ENCODE measurements around the gene ZNF217. TPM values are rescaled to one million over a fixed set of nuclear protein-coding genes. Genes with fewer than 3 reads are reported as not detected.
A peak's percentile ranks its signal among the peaks of the same experiment; 100 is the strongest.
"Not testable (repeated sequence)": the region's sequence is repeated elsewhere in the genome, so short reads cannot be mapped to it uniquely, and the experiment has no call there.

The ZNF217 gene
- total RNA-seq, 1 donor from 2014 or later = 30.4 TPM

DNA sequence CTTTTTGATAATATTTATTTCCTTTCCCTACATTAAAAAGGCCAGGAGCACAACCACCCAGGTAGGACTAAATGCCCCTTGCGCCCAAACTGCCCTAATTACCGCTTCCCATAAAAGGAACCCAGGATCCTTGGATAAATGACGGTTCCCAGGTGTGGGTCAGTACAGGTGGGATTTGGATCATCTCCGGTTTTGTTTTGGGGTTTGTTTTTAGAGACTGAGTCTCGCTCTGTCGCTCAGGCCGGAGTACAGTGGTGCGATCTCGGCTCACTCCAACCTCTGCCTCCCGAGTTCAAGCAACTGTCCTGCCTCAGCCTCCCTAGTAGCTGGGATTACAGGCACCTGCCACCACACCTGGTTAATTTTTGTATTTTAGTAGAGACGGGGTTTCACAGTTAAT lies 28.4 kb downstream of the ZNF217 start:
- no peak for ATAC-seq

- not testable (repeated sequence) for ATAC-seq
Observed at GRCh38 chr20:53562104-53562764, 31.4 kb downstream of the ZNF217 start.

- no peak for ATAC-seq
Observed at GRCh38 chr20:53561505-53561904, 32.1 kb downstream of the ZNF217 start.

DNA sequence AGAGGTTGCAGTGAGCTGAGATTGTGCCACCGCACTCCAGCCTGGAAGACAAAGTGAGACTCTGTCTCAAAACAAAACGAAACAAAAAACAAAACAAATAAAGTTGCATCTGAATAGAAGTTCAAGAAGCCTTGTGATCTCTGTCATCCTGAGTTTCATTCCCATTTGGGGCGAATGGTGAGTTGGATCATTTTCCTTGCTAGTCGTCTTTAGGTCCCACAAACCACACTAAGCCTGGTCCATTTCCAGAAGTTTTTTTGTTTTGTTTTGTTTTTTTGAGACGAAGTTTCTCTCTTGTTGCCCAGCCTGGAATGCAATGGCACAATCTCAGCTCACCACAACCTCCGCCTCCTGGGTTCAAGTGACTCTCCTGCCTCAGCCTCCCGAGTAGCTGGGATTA lies 33.8 kb downstream of the ZNF217 start:
- ATAC-seq = no peak

GRCh38 chr20:53557130-53557529 lies 36.5 kb downstream of the ZNF217 start:
- no peak for ATAC-seq

DNA sequence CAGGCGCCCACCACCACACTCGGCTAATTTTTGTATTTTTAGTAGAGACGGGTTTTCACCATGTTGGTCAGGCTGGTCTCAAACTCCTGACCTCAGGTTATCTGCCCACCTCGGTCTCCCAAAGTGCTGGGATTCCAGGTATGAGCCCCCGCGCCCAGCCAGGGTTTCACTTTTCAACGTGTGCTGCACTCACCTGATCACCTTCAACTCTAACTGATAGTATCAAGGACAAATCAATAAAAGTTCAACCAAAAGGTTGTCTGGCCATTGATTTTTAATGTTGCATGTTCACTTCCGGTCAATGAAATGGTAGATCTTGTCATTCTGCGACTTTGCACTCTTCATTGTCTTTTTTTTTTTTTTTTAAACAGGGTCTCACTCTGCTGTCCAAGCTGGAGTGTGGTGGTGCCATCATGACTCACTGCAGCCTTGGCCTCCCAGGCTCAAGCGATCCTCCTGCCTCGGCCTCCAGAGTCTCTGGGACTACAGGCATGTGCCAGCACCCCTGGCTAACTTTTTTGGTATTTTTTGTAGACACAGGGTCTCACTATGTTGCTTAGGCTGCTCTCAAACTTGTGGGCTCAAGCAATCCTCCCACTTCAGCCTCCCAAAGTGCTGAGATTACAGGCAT lies 37.3 kb downstream of the ZNF217 start:
- ATAC-seq = no peak

DNA sequence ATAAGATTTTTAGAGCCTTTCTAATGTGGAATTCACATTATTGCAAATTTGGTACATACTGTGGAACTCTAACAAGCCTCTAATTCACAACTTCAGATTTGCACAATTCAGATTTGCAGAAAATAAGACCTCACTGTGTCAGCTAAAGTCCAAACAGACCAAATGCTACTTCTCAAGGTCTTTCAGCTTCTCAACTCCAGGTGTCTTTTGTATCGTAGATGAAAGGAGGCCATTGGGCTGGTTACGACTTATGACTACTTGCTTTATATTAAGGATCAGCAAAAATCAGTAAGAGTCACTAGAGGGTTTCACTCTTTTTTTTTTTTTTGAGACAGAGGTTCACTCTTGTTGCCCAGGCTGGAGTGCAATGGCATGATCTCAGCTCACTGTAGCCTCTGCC lies 37.8 kb downstream of the ZNF217 start:
- ATAC-seq = no peak

DNA sequence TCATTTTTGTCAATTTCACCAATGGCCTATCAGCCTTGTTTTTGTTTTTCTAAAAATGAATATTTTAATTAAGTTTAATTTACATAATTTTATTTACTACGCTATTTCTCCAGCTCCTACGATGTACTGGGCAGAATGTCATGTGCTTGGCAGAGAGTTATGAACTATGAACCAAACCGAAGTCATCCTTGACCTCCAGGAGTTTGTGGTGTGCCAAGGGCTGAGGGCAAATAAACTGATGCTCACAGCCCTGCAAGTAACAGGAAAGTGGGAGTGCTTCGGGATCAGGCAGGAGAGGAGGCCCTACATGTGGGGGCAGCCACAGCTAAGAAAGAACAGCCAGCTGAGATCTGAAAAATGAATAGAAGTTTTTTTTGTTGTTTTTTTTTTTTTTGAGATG lies 38.6 kb downstream of the ZNF217 start:
- no peak for ATAC-seq

GRCh38 chr20:53552572-53552893 lies 41.1 kb downstream of the ZNF217 start:
- not testable (repeated sequence) for ATAC-seq

DNA sequence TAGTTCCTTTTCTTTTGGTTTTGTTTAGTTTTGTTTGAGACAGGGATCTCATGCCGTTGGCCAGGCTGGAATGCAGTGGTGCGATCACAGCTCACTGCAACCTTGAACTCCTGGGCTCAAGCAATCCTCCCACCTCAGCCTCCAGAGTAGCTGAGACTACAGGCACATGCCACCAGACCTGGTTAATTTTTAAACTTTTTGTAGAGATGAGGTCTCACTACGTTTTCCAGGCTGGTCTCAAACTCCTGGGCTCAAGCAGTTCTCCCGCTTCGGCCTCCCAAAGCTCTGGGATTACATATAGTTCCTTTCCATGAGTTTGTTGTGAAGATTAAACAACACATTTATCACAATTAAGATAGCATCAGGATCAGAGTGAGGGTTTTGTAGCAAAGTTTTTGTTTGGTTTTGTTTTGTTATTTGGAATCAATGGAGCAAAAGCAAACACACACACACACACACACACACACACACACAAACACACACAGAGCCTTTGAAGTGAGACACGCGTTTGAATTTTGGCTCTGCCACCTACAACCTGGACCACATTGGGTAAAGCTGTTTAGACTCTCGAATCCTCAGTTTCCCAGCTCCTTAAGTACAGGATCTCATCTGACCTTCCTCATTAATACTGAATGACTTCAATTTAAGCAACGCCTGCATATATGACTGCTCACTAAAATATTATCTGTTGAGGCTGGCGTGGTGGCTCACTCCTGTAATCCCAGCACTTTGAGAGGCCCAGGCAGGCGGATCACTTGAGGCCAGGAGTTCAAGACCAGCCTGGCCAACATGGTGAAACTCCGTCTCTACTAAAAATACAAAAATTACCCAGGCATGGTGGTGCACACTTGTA lies 41.7 kb downstream of the ZNF217 start:
- not testable (repeated sequence) for ATAC-seq

DNA sequence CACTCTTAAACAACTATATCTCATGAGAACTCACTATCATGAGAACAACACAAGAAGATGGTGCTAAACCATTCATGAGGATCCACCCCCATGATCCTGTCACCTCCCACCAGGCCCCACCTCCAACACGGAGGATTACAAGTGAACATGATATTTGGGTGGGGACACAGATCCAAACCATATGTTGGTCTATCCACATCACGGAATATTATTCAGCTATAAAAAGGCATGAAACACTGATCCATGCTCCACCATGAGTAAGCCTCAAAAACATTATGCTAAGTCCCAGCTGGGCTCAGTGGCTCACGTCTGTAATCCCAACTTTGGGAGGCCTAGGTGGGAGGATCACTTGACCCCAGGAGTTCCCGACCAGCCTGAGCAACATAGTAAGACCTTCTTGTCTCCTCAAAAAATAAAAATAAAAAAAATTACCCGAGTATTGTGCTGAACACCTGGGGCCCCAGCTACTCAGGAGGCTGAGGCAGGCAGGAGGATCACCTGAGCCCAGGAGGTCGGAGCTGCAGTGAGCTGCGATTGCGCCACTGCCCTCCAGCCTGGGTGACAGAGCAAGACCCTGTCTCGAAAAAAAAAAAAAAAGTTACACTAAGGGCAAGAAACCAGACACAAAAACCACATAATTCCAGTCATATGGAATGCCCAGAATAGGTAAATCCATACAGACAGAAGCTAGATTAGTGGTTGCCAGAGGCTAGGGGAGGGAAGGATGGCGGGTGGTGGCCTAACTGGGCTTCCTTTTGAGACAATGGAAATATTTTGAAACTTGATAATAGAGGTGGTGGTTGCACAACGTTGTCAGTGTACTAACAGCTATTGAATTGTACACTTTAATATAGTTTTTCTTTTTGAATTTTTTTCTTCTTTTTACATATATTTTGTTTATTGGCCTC lies 43.1 kb downstream of the ZNF217 start:
- ATAC-seq = no peak

DNA sequence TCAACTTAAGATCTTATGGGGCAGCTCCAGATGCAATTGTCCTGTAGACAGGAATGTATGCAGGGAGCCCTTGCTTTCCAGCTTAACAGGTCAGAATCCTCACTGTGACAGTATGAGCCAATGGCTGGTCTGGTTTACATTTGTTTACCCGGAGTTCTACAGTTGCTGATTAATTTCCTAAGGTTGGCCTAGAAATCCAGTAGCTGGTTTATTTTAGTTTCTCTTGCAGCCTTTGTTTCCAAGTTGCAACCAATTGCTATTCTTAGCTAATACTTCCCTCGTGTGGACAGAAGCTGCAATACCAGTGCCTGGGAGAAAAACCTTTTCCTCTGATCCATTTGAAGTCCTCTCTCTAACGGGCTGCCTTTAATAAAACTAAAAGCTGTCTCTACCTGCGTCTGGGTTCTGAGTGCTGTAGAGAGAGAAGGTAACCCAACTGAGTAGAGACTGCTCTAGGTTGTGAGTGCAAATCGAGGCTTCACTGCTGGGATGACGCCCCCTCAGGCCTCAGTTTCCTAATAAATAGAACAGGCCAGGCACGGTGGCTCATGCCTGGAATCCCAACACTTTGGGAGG lies 45.9 kb downstream of the ZNF217 start:
- ATAC-seq = peak; percentile 67

GRCh38 chr20:53539516-53539915 lies 54.1 kb downstream of the ZNF217 start:
- ATAC-seq = no peak

DNA sequence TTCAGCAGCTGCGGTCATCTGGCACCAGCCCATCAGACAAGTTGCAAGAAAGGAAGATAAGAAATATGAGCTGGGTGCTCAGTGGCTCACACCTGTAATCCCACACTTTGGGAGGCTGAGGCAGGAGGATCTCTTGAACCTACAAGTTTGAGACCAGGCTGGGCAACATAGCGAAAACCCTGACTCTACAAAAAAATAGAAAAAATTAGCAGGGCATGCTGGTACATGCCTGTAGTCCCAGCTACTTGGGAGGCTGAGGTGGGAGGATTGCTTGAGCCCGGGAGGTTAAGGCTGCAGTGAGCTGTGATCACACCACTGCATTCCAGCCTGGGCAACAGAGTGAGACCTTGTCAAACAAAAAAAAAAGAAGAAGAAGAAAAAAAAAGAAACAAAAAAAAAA lies 57.3 kb downstream of the ZNF217 start:
- ATAC-seq = not testable (repeated sequence)

DNA sequence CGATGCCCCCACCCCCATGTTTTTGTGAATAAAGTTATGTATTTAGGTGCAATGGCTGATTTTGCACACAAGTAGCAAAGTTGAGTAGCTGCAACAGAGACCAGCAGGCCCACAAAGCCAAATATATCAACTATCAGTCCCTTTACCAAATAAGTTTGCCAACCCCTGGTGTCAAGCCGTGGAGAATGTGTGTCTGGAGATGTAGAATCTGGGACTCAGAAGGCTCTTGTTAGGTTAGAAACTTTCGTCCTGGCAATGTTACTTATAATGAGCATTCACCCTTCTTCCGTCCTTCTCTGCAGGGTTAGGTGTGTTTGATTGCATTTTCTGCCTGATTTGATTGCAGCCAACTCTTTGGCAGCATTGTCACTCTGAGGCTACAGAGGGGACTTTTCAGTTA lies 57.8 kb downstream of the ZNF217 start:
- ATAC-seq = no peak

DNA sequence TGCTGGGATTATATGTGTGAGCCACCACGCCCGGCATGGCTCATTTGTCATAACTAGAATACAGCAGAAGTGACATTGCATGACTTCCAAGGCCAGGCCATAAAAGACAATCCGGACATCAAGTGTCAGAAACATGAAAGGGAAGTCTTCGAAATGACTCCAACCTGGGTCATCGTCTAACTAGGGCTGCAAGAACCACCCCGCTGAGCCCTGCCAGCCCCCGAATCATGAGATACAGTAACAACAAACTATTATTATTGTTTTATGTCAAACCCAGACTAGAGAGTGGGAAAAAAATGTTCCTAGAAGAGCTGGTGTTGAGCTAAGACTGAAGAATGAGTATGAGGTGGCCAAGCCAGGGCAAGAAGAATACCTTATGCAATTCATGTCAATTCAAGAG lies 59.6 kb downstream of the ZNF217 start:
- ATAC-seq = no peak

- ATAC-seq = no peak
Observed at GRCh38 chr20:53533500-53533899, 60.1 kb downstream of the ZNF217 start.

DNA sequence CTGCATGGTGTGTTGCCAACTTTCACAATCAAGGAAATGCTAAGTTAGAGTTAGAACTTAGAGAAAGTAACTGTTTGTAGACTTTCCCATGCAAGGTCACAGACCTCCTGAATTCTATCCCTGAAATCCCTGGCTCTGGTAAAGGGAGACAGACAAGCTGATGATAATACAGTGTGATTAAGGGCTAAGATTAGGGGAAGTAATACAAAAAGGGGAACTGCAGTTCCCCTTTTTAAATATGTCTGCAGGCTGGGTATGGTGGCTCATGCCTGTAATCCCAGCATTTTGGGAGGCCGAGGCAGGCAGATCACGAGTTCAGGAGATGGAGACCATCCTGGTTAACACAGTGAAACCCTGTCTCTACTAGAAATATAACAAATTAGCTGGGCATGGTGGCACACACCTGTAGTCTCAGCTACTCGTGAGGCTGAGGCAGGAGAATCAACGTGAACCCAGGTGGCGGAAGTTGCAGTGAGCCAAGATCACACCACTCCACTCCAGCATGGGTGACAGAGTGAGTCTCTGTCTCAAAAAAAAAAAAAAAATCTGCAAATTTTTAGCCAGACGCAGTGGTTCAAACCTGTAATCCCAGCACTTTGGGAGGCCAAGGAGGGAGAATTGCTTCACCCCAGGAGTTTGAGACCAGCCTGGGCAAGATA lies 60.9 kb downstream of the ZNF217 start:
- ATAC-seq = not testable (repeated sequence)

DNA sequence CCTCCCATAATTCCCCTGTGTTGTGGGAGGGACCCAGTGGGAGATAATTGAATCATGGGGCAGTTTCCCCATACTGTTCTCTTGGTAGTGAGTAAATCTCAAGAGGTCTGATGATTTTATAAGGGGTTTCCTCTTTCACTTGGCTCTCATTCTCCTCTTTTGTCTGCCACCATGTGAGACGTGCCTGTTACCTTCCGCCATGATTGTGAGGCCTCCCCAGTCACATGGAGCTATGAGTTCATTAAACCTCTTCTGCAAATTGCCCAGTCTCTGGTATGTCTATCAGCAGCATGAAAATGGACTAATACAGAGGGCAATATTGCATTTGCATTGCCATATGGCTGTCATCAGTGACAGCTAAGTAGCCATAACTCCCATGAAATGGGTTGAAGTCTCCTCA lies 63.2 kb downstream of the ZNF217 start:
- ATAC-seq = no peak

DNA sequence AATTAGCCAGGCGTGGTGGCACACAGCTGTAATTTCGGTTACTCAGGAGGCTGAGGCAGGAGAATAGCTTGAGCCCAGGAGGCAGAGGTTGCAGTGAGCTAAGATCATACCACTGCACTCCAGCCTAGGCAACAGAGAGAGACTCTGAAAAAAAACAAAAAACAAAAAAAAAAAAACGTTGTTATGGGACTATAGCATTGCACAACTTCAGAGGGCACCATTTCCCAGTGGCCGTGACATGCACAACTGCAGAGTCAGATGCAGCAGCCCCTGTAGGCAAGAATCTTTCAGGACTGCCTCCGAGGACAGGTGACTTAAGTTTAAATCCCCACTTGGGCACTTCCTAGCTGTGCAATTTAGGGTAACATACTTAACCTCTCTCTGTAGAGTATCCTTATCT lies 64.0 kb downstream of the ZNF217 start:
- no peak for ATAC-seq

DNA sequence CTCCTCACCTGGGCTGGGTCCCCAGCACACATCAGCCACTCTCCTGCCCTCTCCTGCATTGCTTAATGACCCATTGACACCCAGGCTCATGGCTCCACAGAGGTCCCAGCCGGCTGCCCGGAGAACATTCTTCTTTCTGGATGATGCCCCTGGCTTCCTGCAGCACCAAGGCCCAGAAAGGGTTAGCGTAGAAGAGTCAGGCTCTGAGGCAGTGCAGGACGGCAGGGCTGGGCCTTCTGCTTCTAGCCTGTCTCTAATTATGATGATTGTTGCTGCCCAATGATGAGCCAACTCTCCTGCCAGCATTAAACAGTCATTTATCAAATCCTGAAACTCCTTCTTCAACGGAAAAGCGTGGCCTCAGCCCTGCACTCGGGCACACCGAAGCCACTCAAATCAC lies 66.4 kb downstream of the ZNF217 start:
- ATAC-seq = no peak
